Activated naive CD8-positive, alpha-beta T cell treated with anti-CD3 and anti-CD28 coated beads, Interleukin-2, amount 50 U/mL, for 16 hours (primary cell): ENCODE results near the gene TTC34.
"Not testable (repeated sequence)": the region's sequence is repeated elsewhere in the genome, so short reads cannot be mapped to it uniquely, and the experiment has no call there.

ENCODE experiments used
- DNase-seq: peaks from one replicate; pipeline ENCODE4 v3.0.0-alpha.2; 2020; ENCODE audit warnings: low read depth, low spot score

TTC34 gene

DNA sequence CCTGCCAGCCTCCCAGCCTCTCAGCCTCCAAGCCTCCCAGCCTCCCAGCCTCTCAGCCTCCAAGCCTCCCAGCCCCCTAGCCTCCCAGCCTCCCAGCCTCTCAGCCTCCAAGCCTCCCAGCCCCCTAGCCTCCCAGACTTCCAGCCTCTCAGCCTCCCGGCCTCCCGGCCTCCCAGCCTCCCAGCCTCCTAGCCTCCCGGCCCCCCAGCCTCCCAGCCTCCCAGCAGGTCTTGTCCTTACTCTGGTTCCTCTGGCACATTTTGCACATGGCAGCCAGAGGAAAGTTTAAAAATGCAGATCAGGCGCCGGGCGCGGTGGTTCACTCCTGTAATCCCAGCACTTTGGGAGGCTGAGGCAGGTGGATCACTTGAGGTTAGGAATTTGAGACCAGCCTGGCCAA is 2.5 kb downstream of the TTC34 start:
- not testable (repeated sequence) for DNase-seq

DNA sequence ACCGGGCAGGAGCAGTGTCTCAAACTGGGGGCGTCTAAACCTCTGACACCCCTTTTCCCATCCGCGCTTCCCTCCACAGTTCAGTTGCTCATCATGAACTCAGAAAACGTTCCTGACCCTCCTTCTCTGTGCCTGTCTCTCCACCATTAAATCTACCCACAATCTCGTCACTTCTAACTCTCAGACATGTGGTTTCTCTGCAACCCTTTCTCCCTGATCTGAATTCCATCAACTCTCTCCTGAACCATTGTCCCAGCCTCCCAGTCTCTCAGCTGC is 3.8 kb downstream of the TTC34 start:
- no peak for DNase-seq

DNA sequence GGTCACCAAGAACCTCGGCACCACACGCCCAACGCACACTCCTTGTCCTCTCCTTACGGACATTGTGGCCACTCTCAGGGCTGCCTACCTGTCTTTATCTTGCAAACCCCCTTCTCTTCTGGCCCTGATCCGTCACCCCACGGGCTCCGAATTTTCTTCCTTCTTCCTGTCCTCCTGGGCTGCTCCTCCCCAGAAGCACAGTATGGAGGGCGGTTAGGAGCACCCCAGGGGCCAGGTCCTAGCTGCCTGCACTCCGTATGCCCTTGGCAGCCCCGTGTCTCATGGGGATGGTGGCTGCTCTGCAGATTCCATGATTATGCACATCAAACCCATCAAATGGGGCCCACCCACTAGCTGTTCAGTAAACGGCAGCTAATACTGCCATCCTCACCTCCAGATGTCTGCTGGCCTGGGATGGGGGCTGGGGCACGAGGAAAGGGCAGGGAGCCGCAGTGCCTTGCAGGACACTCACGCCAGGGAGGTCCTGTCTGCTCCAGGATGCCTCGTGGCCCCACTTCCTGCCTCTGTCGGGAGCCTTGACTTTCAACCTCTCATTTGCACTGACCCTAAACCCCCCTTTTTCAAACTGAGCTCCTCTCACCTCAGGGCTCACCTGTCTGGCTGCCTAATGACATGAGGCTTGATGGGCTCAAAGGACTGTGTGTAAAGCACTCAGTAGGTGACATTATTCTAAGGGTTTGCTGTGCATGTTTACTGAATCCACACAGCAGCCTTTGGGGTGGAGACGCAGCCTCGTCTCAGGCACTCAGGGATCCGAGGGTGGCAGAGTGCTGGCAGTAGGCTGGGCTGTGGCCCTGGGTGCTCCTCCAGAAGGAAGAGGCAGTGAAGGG is 4.4 kb downstream of the TTC34 start:
- no peak for DNase-seq

DNA sequence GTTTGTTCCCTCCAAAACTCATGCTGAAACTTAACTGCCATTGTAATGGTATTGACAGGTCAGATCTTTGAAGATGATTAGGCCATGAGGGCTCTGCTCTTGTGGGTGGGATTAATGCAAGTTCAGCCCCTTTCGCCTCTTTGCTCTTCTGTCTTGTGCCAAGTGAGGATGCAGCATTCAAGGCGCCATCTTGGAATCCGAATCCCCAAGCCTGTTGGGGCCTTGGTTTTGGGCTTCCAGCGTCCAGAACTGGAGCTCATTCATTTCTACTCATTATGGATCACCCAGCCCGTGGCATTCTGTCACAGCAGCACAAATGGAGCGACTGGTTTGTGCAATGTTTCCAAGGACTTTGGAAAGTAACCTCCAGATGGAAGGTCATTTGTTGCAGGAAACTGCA is 5.6 kb downstream of the TTC34 start:
- DNase-seq = no peak

DNA sequence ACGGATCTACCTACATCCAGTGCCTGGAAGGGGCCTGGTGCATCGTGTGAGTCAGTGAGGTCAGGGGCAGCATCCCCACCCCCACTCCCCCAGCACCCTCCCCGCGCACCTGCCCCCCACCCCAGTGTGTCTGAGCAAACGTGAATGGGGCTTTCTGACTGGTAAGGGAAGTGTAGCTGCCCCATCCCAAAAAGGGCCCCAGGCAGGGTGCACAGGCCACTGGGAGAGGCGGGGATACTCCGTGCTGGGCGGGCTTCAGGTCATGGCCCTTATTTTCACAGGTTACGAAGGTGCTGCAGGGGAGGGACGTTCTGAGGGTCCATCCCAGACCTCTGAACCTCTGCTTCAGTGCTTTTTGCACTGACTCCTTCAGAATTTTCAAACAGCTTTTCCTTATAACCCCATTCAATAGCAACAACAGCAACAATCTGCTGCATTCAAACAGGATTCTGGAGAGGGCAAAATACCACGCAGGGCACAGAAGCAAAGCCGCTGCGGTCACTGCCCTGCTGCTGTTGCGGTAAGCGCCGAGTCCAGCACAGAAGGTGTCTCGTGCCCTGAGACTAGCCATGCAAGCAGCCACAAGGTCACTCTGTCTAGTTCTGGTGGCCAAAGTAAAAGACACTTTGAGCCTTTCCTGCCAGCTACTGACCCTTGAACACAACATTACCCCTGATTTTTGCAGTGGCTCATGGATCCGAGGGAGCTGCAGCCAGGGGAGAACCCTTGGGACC is 10.3 kb downstream of the TTC34 start:
- DNase-seq = no peak

DNA sequence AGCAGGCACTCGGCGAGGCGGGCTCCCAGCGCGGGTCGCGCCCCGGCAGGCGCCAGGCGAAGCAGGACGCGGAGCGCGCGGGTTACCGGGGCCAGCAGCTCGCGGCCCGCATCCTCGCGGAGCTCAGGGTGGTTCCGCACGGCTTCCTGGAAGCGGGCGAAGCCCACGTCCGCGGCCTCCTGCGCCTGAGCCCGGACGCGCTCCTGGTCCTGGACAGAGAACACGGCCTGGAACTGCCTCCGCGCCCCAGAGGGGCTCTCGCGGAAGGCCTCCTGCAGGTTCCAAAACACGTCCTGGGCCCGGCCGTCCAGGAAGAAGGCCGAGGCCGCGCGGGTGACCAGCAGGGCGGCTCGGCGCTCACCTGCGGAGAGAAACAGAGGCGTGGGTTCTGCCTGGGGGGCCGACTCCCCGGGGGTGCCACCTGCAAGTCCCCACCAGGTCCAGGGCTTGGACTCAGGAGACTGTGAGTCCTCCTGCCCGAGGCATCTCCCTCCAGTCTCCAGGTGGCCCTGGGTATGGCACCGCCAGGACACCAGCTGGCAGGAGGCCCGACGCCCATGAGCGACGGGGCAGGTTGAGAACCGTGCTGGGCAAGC is 11.4 kb downstream of the TTC34 start:
- DNase-seq = no peak

DNA sequence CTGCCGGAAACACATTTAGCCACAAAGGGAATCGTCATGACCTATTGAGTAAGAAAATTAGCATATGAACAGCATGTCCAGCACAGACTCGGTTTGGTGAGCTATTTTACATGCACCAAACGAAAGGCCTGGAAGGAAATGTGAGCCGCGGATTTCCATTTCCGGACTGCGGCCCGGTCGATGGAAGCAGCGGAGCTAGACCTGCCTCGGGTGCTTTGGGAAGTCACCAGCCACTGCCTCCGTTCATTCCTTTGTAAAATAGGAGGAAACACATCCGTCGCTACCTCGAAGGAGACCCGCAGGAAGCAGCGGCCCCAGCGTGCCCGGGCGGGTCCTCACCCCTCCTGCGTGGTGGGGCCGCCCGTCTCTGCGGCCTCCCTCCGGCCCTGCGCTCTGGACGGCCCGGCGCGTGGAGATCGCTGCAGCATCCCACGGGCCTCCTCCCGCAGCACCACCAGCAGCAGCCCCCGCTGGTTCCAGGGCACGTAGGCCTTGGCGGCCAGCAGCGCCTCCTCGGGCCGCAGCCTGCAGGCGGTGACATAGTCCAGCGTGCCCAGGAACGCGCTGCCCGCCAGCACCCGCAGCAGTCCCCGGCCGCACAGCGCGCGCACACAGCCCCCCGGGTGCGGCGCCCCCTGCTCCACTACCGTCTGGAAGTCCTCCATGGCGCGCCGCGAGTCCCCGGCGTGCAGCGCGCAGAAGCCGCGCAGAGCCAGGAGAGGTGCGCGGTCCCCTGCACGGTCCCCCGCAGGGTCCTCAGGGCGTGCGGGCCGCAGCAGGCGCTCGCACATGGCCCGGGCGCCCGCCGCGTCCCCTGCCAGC is 12.1 kb downstream of the TTC34 start:
- DNase-seq = no peak

DNA sequence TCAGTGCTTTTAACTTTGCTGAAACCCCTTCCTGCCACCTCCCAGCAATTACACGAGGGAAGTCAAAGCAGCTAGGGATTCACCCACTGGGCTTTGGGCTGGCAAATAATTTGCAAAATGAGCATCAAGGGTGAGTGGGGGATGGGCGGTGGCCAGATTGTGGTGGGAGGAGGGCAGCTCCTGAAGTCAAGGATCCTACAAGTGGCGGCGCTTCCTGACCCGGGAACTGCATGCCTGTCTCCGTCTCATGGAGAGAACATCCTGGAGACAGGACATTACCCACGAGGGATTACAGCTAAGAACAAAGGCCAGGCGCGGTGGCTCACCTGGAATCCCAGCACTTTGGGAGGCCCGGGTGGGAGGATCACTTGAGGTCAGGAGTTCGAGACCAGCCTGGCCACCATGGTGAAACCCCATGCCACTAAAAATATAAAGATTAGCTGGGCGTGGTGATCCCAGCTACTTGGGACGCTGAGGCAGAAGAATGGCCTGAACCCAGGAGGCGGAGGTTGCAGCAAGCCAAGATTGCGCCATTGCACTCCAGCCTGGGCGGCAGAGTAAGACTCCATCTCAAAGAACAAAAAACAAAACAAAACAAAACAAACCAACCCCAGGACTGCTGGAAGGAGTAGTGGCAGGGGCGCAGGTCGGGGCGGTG is 12.9 kb downstream of the TTC34 start:
- DNase-seq = no peak

DNA sequence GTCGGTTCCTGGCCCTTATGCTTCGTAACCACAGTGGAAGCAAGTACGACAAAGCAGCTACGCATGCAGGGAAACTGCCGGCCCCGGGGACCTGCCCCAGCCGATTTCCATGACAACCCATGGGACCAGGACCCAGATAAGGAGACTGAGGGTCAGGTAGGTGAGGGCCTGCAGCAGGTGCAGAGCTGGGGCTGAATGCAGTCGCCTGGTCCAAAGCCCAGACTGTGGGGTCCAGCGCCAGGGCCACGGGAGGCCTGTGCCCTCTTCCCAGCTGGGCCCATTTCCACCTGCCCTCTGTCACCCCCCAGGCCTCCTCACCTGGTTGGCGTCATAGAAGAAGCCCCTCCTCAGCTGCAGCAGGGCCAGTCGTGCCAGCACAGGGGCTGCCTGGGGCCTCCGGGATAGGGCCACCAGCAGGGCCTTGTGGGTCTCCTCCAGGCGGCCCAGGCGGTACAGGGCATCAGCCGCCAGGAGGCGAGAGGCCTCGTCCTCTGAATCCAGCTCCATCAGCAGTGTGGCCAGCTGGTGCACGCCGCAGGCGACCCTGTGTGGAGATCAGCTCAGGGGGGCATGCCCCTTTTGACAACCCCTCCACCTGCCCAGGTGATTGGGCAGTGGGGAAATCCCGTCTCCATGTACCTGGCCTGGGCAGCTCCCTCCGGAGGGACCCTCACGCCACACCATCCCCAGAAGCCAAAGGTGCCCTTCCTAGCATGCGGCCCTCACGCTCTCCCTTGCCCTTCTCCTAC is 14.2 kb downstream of the TTC34 start:
- no peak for DNase-seq

DNA sequence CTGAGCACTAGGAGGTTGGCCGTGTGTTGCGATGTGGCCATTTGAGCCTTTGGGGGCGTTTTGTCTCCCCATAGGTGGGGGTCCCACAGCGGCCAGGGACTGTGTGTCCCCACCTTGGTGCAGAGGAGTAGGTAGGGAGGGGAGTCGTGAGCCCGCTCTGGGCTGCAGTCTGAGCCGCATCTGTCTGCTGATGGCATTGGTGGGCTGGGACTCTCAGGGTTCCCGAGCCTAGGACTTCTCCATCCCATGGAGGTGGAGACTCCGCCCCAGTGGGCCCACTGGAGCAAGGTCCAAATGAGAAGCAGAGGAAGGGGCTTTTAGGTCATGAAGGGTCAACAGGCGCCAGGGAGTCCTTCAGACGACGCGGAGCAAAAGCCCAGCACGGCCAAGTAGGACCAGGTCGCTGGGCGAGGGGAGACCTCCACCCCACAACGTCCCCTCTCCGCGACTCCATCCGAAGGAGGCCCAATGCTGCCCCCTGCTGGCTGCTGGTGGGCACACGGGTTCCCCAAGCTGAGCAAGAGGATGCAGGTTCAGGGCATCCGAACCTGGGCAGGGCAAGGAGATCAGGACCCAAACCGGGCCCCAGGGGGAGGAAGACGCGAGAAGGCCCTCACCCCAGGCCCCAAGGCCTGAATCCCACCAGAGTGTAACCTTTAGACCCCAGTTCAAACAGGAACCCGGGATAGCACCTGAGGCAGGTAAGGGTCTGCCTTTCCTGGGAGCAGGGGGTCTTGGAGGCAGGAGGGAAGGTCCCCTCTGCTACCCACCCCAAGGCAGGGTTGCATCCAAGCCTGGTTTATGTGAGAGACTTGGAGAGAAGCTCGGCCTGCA is 14.9 kb downstream of the TTC34 start:
- DNase-seq = peak; percentile 64

DNA sequence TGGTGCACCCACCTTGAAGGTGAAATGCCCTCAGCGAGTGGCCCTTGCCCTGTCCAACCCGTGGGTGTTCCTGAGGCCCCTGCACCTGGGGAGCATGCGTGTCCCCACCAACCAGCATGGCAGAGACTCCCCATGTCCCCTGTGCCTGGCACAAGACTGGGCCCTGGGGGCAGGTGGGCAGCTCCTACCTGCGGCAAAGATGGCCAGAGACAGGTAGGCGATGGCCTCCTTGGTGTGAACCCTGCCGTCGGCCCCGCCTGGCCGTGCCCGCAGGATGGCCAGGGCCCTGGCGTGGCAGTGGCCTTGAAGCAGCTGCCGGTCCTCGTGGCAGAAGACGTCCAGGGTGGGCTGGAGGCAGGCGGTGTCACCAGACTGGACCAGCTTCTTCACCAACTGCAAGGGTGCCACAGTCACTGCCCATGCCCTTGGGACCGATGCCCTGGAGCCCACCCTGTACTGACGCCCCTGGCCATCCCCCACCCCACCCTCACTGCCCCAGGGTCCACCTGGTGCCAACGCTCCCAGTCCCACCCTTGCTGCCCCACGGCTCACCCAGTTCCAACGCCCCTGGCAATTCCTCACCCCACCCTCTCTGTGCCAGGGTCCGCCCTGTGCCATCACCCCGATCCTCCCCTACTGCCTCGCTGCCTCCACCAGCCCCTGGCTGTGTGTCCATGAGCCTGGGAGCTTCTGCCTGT is 15.7 kb downstream of the TTC34 start:
- DNase-seq = no peak

DNA sequence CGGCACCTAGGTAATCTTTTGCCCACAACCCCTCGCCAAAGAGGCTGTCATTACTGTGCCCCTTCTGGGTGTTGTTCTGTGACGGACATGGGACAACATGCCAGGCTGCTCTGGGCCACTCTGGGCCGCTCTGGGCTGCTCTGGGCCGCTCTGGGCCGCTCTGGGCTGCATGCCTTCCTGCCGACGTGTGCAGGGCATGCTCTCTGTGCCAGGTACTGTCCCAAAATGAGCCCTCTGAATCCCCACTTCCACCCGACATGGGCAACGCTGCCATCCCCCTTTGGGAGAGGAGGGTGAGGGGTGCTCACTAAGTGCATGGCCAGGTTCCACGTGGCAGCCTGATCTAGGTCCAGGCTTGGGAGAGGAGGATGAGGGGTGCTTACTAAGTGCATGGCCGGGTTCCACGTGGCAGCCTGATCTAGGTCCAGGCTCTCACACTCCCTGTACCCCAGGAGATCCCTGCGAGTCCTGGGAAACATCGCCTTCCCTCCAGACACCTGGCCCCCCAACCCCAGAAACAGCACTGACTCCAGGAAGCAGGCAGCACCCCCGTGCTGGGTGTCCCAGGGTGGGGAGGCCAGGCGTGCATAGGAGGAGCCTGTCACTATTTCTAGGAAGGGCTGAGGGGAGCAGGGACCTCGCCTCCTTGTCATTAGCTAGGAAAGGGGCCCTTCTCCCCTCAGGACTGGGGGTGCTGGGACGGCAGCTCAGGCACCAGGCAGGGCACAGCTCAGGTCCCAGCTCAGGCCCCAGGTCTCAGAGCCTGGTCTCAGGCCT is 16.5 kb downstream of the TTC34 start:
- no peak for DNase-seq

DNA sequence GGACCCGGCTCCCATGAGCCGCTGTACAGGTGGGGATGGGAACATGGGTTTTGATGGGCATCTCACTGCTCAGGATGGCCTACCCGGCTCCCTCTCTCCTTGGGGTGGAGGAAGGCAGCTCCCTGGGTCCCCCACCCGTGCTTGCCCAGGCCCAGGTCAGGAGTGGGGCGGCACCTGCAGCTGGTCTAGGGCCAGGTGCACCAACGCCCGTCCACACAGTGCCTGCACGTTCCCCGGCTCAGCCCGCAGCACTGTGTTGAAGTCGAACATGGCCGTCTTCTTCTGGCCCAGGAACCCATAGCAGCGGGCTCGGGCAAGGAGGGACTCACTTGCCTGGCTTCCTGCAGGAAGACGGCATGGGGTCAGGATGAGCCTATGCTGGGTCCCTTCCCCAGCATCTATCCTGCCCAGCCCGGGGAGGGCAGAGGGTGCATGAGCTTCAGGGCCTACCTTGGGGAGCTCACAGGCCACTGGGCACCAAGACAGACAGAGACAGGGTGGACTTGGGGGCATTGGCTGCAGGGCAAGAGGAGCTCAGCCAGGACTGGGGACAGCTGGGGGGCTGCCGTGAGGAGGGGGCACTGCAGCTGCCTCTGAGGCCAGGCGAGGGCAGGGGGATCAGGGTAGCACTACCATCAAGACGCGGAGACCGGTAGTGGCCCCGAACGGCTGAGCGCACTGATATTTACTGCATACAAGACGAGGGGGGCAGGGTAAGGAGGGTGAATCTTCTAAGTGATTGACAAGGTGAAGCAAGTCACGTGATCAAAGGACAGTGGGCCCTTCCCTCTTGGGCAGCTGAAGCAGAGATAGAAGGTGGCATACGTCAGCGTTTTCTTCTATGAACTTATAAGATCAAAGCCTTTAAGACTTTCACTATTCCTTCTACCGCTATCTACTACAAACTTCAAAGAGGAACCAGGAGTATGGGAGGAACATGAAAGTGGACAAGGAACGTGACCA is 17.8 kb downstream of the TTC34 start:
- no peak for DNase-seq

DNA sequence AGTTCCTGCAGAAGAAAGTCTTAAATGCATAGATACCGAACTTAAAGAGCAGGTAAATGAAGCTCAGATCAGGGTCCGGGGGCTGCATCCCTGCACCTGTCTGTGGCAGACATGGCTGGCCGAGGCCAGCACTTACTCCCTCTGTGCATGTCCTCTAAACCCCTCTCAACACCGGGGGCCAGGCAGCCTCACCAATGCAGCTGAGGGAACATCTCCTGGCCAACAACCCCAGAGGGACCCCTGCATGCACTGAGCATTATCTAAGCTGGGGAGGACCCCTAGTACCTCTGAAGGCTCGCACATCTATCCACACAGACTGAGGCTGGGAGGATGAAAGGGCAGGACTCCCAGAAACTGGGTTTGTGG is 18.4 kb downstream of the TTC34 start:
- no peak for DNase-seq

DNA sequence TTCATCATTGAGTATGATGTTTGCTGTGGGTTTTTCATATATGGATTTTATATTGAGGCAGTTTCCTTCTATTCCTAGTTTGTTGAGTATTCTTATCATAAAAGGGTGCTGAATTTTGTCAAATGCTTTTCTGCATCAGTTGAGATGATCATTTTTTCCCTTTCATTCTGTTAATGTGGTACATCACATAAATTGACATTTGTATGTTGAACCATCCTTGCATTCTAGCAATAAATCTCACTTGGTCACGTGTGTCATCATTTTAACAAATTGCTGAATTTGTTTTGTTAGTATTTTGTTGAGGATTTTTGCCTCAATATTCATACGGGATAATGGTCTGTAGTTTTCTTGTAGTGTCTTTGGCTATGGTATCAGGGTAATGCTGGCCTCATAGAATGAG is 19.9 kb downstream of the TTC34 start:
- DNase-seq = no peak

DNA sequence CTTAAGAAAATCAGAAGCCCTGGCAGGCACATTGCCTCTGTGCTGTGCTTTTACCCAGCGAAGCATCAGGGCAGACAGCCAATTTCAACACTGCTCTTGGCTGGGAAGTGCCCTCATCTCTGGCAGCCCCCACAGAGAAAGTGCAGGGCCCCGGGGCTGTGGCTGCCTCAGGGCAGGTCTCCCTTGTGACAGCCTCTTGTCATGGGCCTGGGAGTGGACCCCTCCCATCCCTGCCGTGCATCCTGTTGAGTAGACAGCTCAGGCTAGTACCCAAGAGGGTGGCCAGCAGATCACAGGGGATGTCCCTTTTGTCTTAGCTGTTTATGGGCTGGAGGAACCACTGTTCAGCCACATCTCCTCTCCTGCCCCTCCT is 23.3 kb downstream of the TTC34 start:
- no peak for DNase-seq

DNA sequence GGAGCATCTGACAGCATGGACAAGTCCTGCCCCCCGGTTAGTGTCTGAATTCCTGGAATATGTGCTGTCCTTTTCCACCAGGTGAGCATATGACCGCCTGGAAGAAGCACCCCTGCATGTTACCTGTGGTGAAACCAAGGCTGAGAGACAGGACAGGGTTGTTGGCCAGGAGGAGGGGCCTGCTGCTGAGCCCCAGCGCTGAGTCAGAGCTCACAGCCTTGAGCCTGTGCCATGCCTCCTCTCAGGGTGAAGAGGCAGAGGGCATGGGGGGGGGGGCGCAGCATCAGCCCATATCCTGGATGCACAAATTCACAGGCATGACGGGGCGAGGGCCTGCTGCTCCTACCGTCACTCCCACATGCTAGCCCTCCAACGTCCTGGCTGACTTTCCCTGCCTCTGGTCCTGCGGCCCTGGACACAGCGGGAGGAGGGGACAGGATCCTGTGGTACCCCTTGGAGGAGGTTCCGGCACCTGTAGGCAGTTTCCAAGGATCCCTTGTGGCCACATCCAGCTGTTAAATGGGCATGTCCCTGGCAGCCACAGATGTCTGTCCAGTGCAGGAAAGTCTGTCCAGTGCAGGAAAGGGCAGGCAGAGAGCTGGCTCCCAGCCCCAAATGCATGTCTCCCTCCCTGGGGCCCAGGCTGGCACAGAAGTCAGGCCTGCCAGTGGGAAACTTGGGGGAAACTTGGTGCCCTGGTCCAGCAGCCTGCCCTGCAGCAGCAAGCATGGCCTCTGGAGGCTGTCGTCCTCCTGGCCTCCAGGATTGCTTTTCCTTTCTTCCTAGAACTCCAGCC is 23.9 kb downstream of the TTC34 start:
- DNase-seq = no peak
